ENCODE data around the gene ZNF695. TPM values are rescaled to one million over a fixed set of nuclear protein-coding genes. Genes with fewer than 3 reads are reported as not detected.
"Not testable (repeated sequence)": the region's sequence is repeated elsewhere in the genome, so short reads cannot be mapped to it uniquely, and the experiment has no call there.

Gene ZNF695
- total and polyA plus RNA-seq, 3 experiments from 2014 or later: 0.38 to 0.44 TPM; not detected in 1

- H3K27ac Mint-ChIP-seq; H3K36me3 Mint-ChIP-seq; H3K27me3 ChIP-seq (ENCODE audit: insufficient read depth, low read length, poor library complexity, severe bottlenecking); DNase-seq; H3K4me1 Mint-ChIP-seq; H3K36me3 ChIP-seq (ENCODE audit: insufficient read depth, low read length); H3K9me3 ChIP-seq (ENCODE audit: low read length); H3K4me3 Mint-ChIP-seq; CTCF ChIA-PET; H3K27ac ChIP-seq (ENCODE audit: low read depth, low read length); H3K4me3 ChIP-seq (ENCODE audit: low read length); POLR2A ChIA-PET; H3K27me3 Mint-ChIP-seq; H3K4me1 ChIP-seq (ENCODE audit: insufficient read depth, low read length): not testable (repeated sequence)
- H3K9me3 Mint-ChIP-seq: peaks cover 42 to 65% (median 61%) of the 10 kb centered on the region in 5 donors
Measured at GRCh38 chr1:247024658-247025057, 16.8 kb upstream of the ZNF695 start.

- CTCF ChIA-PET: no interaction called here
- Mint-ChIP-seq H3K4me1 (peaks cover 0 to under 1% (median 0%) of the 10 kb centered on the region in 3 donors), H3K36me3 (peaks cover 0 to 9% (median 0%) of the 10 kb centered on the region in 3 donors)
Measured at GRCh38 chr1:247013391-247013790, 5.5 kb upstream of the ZNF695 start.

GRCh38 chr1:247008406-247008799 lies 546 bp upstream of the ZNF695 start:
- H3K9me3 ChIP-seq (ENCODE audit: low read length): no peaks in the 10 kb centered on the region

More at GRCh38 chr1:247013391-247013790, 5.5 kb upstream of the ZNF695 start:
- no peaks in the 10 kb centered on the region for H3K4me1 ChIP-seq (ENCODE audit: insufficient read depth, low read length)
- POLR2A ChIA-PET: no interaction called here
- DNase-seq: no peak
- Mint-ChIP-seq H3K27me3 (peaks cover 10 to 13% of the 10 kb centered on the region in 2 donors), H3K9me3 (peaks cover 12 to 36% (median 28%) of the 10 kb centered on the region in 5 donors), H3K4me3 (no peak overlapping the region), H3K27ac (no peak overlapping the region)
- H3K36me3 ChIP-seq (ENCODE audit: insufficient read depth, low read length): no peaks in the 10 kb centered on the region
- no peak overlapping the region for H3K27ac ChIP-seq (ENCODE audit: low read depth, low read length)
- no peaks in the 10 kb centered on the region for H3K9me3 ChIP-seq (ENCODE audit: low read length)
- H3K27me3 ChIP-seq (ENCODE audit: insufficient read depth, low read length, poor library complexity, severe bottlenecking): no peaks in the 10 kb centered on the region
- H3K4me3 ChIP-seq (ENCODE audit: low read length): no peak overlapping the region

GRCh38 chr1:247004081-247004480 lies 3.8 kb downstream of the ZNF695 start:
- H3K27ac Mint-ChIP-seq; H3K4me3 ChIP-seq (ENCODE audit: low read length); H3K9me3 ChIP-seq (ENCODE audit: low read length); H3K4me3 Mint-ChIP-seq; H3K4me1 ChIP-seq (ENCODE audit: insufficient read depth, low read length); H3K36me3 ChIP-seq (ENCODE audit: insufficient read depth, low read length); POLR2A ChIA-PET; CTCF ChIA-PET; H3K4me1 Mint-ChIP-seq; H3K27ac ChIP-seq (ENCODE audit: low read depth, low read length); H3K27me3 ChIP-seq (ENCODE audit: insufficient read depth, low read length, poor library complexity, severe bottlenecking); DNase-seq: not testable (repeated sequence)
- H3K9me3 Mint-ChIP-seq: peaks cover 21 to 60% (median 49%) of the 10 kb centered on the region in 5 donors
- peaks cover 0 to 15% (median 3%) of the 10 kb centered on the region in 3 donors for H3K36me3 Mint-ChIP-seq
- peaks cover 57 to 62% of the 10 kb centered on the region in 2 donors for H3K27me3 Mint-ChIP-seq

More at GRCh38 chr1:247008406-247008799, 546 bp upstream of the ZNF695 start:
- CTCF ChIA-PET: no interaction called here
- H3K4me3 Mint-ChIP-seq: peak overlapping the region in 5 of 7 donors; percentile 32 to 83 (median 68)
- H3K4me3 ChIP-seq (ENCODE audit: low read length): no peak overlapping the region
- H3K4me1 Mint-ChIP-seq: peaks cover 6 to 8% (median 7%) of the 10 kb centered on the region in 3 donors
- peaks cover 40 to 45% of the 10 kb centered on the region in 2 donors for H3K27me3 Mint-ChIP-seq
- H3K9me3 Mint-ChIP-seq: peaks cover 7 to 48% (median 43%) of the 10 kb centered on the region in 5 donors
- H3K4me1 ChIP-seq (ENCODE audit: insufficient read depth, low read length): no peaks in the 10 kb centered on the region
- DNase-seq: no peak
- H3K36me3 Mint-ChIP-seq: peaks cover 0 to 16% (median 3%) of the 10 kb centered on the region in 3 donors
- no peak overlapping the region for H3K27ac ChIP-seq (ENCODE audit: low read depth, low read length)
- POLR2A ChIA-PET: no interaction called here
- no peak overlapping the region for H3K27ac Mint-ChIP-seq
- H3K36me3 ChIP-seq (ENCODE audit: insufficient read depth, low read length): no peaks in the 10 kb centered on the region
- peaks cover 3% of the 10 kb centered on the region for H3K27me3 ChIP-seq (ENCODE audit: insufficient read depth, low read length, poor library complexity, severe bottlenecking)

GRCh38 chr1:246989901-246990300 lies 18.0 kb downstream of the ZNF695 start:
- DNase-seq: no peak
- Mint-ChIP-seq H3K36me3 (peaks cover 0 to 41% (median 17%) of the 10 kb centered on the region in 3 donors), H3K4me1 (no peaks in the 10 kb centered on the region), H3K9me3 (peaks cover 59 to 92% (median 80%) of the 10 kb centered on the region in 5 donors), H3K4me3 (no peak overlapping the region), H3K27me3 (peaks cover 4 to 6% of the 10 kb centered on the region in 2 donors), H3K27ac (no peak overlapping the region)
- CTCF ChIA-PET: no interaction called here
- Histone ChIP-seq H3K27ac (ENCODE audit: low read depth, low read length) (no peak overlapping the region), H3K27me3 (ENCODE audit: insufficient read depth, low read length, poor library complexity, severe bottlenecking) (no peaks in the 10 kb centered on the region), H3K4me3 (ENCODE audit: low read length) (no peak overlapping the region), H3K4me1 (ENCODE audit: insufficient read depth, low read length) (no peaks in the 10 kb centered on the region), H3K9me3 (ENCODE audit: low read length) (peaks cover 20% of the 10 kb centered on the region), H3K36me3 (ENCODE audit: insufficient read depth, low read length) (no peaks in the 10 kb centered on the region)
- POLR2A ChIA-PET: no interaction called here

GRCh38 chr1:246988316-246988715 lies 19.5 kb downstream of the ZNF695 start:
- Mint-ChIP-seq H3K27ac (no peak overlapping the region), H3K27me3 (peaks cover 4 to 6% of the 10 kb centered on the region in 2 donors), H3K36me3 (peaks cover 0 to 48% (median 18%) of the 10 kb centered on the region in 3 donors), H3K4me1 (no peaks in the 10 kb centered on the region), H3K9me3 (peaks cover 70 to 96% (median 88%) of the 10 kb centered on the region in 5 donors), H3K4me3 (no peak overlapping the region)
- CTCF ChIA-PET: no interaction called here
- peaks cover 20% of the 10 kb centered on the region for H3K9me3 ChIP-seq (ENCODE audit: low read length)
- no peak for DNase-seq
- H3K27me3 ChIP-seq (ENCODE audit: insufficient read depth, low read length, poor library complexity, severe bottlenecking): no peaks in the 10 kb centered on the region
- H3K4me3 ChIP-seq (ENCODE audit: low read length): no peak overlapping the region
- H3K36me3 ChIP-seq (ENCODE audit: insufficient read depth, low read length): no peaks in the 10 kb centered on the region
- POLR2A ChIA-PET: no interaction called here
- H3K27ac ChIP-seq (ENCODE audit: low read depth, low read length): no peak overlapping the region
- H3K4me1 ChIP-seq (ENCODE audit: insufficient read depth, low read length): no peaks in the 10 kb centered on the region

GRCh38 chr1:246987083-246987690 lies 20.7 kb downstream of the ZNF695 start:
- POLR2A ChIA-PET: no interaction called here
- Mint-ChIP-seq H3K36me3 (peaks cover 0 to 53% (median 18%) of the 10 kb centered on the region in 3 donors), H3K27me3 (peaks cover 4 to 6% of the 10 kb centered on the region in 2 donors)

GRCh38 chr1:246978785-246979184 lies 29.1 kb downstream of the ZNF695 start:
- ChIA-PET CTCF (no interaction called here), POLR2A (no interaction called here)
- DNase-seq: no peak
- peaks cover 5% of the 10 kb centered on the region for H3K9me3 ChIP-seq (ENCODE audit: low read length)
- peaks cover 3 to 20% of the 10 kb centered on the region in 2 donors for H3K27me3 Mint-ChIP-seq
- H3K4me1 ChIP-seq (ENCODE audit: insufficient read depth, low read length): no peaks in the 10 kb centered on the region
- no peak overlapping the region for H3K27ac Mint-ChIP-seq
- no peaks in the 10 kb centered on the region for H3K27me3 ChIP-seq (ENCODE audit: insufficient read depth, low read length, poor library complexity, severe bottlenecking)
- no peak overlapping the region for H3K27ac ChIP-seq (ENCODE audit: low read depth, low read length)
- no peaks in the 10 kb centered on the region for H3K36me3 ChIP-seq (ENCODE audit: insufficient read depth, low read length)
- H3K9me3 Mint-ChIP-seq: peaks cover 21 to 48% (median 38%) of the 10 kb centered on the region in 5 donors
- H3K36me3 Mint-ChIP-seq: peaks cover 2 to 22% (median 2%) of the 10 kb centered on the region in 3 donors
- H3K4me3 Mint-ChIP-seq: no peak overlapping the region
- no peak overlapping the region for H3K4me3 ChIP-seq (ENCODE audit: low read length)
- H3K4me1 Mint-ChIP-seq: no peaks in the 10 kb centered on the region

More at GRCh38 chr1:246987083-246987690, 20.7 kb downstream of the ZNF695 start:
- H3K4me1 Mint-ChIP-seq: no peaks in the 10 kb centered on the region
- Histone ChIP-seq H3K4me1 (ENCODE audit: insufficient read depth, low read length) (no peaks in the 10 kb centered on the region), H3K27ac (ENCODE audit: low read depth, low read length) (no peak overlapping the region), H3K4me3 (ENCODE audit: low read length) (no peak overlapping the region), H3K9me3 (ENCODE audit: low read length) (peaks cover 20% of the 10 kb centered on the region), H3K27me3 (ENCODE audit: insufficient read depth, low read length, poor library complexity, severe bottlenecking) (no peaks in the 10 kb centered on the region), H3K36me3 (ENCODE audit: insufficient read depth, low read length) (no peaks in the 10 kb centered on the region)
- CTCF ChIA-PET: no interaction called here
- no peak for DNase-seq
- no peak overlapping the region for H3K4me3 Mint-ChIP-seq
- H3K9me3 Mint-ChIP-seq: peaks cover 71 to 99% (median 92%) of the 10 kb centered on the region in 5 donors
- H3K27ac Mint-ChIP-seq: no peak overlapping the region

Measured in CD8-positive, alpha-beta memory T cell (primary cell).